ENCODE measurements around the gene CUTA. TPM values are rescaled to one million over a fixed set of nuclear protein-coding genes. Genes with fewer than 3 reads are reported as not detected.

CUTA gene
- total RNA-seq, 1 donor, result 106 TPM

DNA sequence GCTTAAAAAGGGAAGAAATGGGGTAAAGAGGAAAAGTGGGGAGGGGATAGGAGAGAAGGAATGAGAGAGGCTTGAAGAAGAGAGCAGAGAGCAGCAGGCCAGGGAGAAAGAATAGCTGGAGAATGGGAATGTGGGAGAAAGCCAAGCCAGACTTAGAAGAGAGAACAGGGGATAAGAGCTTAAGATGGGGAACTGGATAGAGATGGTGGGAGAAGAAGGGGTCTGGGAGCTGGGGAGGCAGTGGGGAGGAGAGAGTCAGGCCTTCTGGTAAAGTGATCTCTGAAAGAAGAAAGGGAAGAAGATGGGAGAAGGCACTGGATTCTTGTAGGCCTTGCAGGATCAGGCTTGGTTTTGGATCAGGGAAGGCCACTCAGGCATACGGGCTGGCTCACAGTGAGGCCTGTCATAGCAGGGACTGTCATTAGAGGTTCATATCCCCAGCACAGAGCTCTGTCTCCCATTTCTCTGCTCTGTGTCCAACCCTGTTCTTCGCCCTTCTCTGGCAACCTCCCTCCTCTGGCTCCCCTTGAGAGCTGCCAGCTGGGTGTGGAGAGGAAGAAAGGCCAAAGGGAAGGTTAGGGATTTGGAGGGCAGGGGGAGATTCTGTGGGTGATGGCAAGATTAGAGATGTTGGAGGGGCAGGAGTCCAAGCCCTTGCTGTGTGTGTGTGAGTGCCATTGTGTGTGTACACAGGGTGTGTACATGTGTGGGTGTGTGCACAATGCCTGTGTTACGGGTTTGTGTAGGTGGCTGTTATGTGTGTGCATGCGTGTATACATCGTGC, 11.3 kb upstream of the CUTA start:
- TF ChIP-seq, protein P1, sequence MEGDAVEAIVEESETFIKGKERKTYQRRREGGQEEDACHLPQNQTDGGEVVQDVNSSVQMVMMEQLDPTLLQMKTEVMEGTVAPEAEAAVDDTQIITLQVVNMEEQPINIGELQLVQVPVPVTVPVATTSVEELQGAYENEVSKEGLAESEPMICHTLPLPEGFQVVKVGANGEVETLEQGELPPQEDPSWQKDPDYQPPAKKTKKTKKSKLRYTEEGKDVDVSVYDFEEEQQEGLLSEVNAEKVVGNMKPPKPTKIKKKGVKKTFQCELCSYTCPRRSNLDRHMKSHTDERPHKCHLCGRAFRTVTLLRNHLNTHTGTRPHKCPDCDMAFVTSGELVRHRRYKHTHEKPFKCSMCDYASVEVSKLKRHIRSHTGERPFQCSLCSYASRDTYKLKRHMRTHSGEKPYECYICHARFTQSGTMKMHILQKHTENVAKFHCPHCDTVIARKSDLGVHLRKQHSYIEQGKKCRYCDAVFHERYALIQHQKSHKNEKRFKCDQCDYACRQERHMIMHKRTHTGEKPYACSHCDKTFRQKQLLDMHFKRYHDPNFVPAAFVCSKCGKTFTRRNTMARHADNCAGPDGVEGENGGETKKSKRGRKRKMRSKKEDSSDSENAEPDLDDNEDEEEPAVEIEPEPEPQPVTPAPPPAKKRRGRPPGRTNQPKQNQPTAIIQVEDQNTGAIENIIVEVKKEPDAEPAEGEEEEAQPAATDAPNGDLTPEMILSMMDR (IDR thresholded peaks at IDR 0.05; ENCODE audit: insufficient read depth, low read length), result no peak
- no peak for DNase-seq (ENCODE audit: low read depth)
- peak overlapping the region; percentile 74 for H3K4me3 ChIP-seq (ENCODE audit: low read depth, low read length)

GRCh38 chr6:33428224-33428965, 10.5 kb upstream of the CUTA start:
- TF ChIP-seq, protein P1 (IDR thresholded peaks at IDR 0.05; ENCODE audit: insufficient read depth, low read length), result peak; percentile 33
- no peak for DNase-seq (ENCODE audit: low read depth)
- peak overlapping the region; percentile 74 for H3K4me3 ChIP-seq (ENCODE audit: low read depth, low read length)

GRCh38 chr6:33427585-33428223, 9.8 kb upstream of the CUTA start:
- peak overlapping the region; percentile 74 for H3K4me3 ChIP-seq (ENCODE audit: low read depth, low read length)
- DNase-seq (ENCODE audit: low read depth), result no peak
- TF ChIP-seq, protein P1 (IDR thresholded peaks at IDR 0.05; ENCODE audit: insufficient read depth, low read length), result no peak

DNA sequence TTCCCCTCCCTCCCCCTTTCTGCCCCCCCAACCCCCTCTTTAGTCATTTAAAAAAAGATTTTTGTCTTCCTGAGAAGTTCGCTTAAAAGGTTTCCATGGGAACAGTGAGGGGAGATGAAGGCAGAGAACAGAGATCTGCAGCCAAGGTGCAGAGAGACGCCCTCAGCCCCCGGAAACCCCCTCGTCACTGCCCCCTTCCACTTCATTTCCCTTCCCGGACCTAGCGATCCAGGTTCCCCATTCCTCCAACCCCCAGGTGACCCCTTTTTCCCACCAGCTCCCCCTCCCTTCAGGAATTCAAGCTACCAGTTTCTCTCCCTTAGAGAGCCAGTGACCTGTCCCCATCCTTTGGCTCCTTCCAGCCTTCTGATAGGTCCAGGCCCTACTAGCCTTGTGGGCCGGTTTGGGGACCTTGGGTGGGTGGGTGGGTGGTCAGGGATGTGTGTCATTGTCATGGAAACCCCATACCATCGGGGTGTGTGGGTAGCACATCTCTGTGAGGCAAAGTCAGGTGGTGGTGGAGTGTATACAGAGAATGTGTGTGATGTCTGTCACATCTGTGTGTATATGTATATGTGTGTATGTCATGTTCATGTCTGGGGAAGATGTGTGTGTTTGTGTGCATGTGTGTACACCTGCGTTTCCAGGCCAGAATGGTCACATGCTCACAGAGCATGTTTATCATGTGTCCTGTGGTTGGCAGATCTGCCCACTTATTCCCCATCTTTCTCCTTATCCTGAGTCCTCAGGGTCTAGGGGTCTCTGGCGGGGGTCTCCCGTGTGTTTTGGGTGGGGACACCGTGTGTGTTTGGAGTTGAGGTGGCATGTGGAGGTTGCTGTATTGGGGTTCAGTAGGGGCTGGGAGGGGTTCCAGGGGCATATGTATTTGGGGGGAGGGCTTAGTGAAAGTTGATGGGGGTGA, 8.9 kb upstream of the CUTA start:
- TF ChIP-seq, protein P1 (IDR thresholded peaks at IDR 0.05; ENCODE audit: insufficient read depth, low read length), result no peak
- peak overlapping the region; percentile 74 for H3K4me3 ChIP-seq (ENCODE audit: low read depth, low read length)
- DNase-seq (ENCODE audit: low read depth), result no peak

- peak; percentile 78 for DNase-seq (ENCODE audit: low read depth)
- H3K4me3 ChIP-seq (ENCODE audit: low read depth, low read length), result peak overlapping the region; percentile 74
- TF ChIP-seq, protein P1 (IDR thresholded peaks at IDR 0.05; ENCODE audit: insufficient read depth, low read length), result peak; percentile 75
Measured at GRCh38 chr6:33425668-33426577, 8.0 kb upstream of the CUTA start.
